NCI-H2196 treated with DMSO at 0.1 percent for 48 hours (cell line): ENCODE data around the gene UGT3A2.

ENCODE experiments used
- DNase-seq: peaks from one replicate; lab custom pipeline; 2025; ENCODE audit not compliant: unreplicated experiment; lab: John Stamatoyannopoulos, UW

The UGT3A2 gene

GRCh38 chr5:36066540-36067210, at the start of gene UGT3A2:
TSS of gene UGT3A2 (minus strand) at chr5:36066882. CDS start at chr5:36066789, 93 bp downstream.
- no peak for DNase-seq

GRCh38 chr5:36111238-36111637, 44.6 kb upstream of the UGT3A2 start:
- DNase-seq, result no peak

GRCh38 chr5:36108758-36109460, 42.2 kb upstream of the UGT3A2 start:
- DNase-seq, result no peak

GRCh38 chr5:36105819-36106218, 39.1 kb upstream of the UGT3A2 start:
- DNase-seq, result no peak

- no peak for DNase-seq
These were observed 33.1 kb upstream of the UGT3A2 start for GRCh38 chr5:36099748-36100147.

GRCh38 chr5:36096486-36096885, 29.8 kb upstream of the UGT3A2 start:
- DNase-seq, result no peak

GRCh38 chr5:36089989-36090388, 23.3 kb upstream of the UGT3A2 start:
- DNase-seq, result peak; percentile 11

GRCh38 chr5:36079200-36079781, 12.6 kb upstream of the UGT3A2 start:
- DNase-seq, result peak; percentile 65

GRCh38 chr5:36078430-36078829, 11.7 kb upstream of the UGT3A2 start:
- no peak for DNase-seq

- DNase-seq, result no peak
These were observed 7.0 kb upstream of the UGT3A2 start for GRCh38 chr5:36073595-36074216.

- DNase-seq, result no peak
These were observed 4.2 kb upstream of the UGT3A2 start for GRCh38 chr5:36070687-36071571.

GRCh38 chr5:36068751-36069281, 2.1 kb upstream of the UGT3A2 start:
- DNase-seq, result no peak

- no peak for DNase-seq
These were observed 612 bp downstream of the UGT3A2 start for GRCh38 chr5:36066001-36066539.

- no peak for DNase-seq
These were observed 6.2 kb downstream of the UGT3A2 start for GRCh38 chr5:36060420-36060887.

GRCh38 chr5:36059571-36060419, 6.9 kb downstream of the UGT3A2 start:
- DNase-seq, result no peak

- DNase-seq, result no peak
These were observed 7.9 kb downstream of the UGT3A2 start for GRCh38 chr5:36058776-36059175.

GRCh38 chr5:36057386-36057785, 9.3 kb downstream of the UGT3A2 start:
- no peak for DNase-seq

GRCh38 chr5:36056422-36056821, 10.3 kb downstream of the UGT3A2 start:
- no peak for DNase-seq

- DNase-seq, result no peak
These were observed 10.7 kb downstream of the UGT3A2 start for GRCh38 chr5:36055984-36056383.
